ENCODE results near the gene ACVR1.

DNA sequence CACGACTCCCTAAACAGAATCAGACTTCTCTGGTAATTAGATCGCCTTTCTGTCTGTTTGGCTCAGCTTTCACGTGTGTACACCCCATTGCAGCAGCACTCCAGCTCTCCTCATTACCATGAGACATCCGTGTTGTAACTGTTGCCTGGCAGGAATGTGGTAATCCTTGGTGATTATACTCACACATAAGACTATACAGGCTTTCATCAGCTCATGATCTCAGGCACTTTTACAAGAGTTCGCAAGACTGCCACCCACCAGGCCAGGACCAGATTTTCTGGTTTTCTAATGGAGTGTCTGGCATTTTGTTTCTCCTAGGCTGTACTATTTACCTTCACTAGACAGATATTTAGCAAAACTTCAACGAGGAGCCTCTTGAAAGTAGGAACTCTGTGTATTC lies 50.2 kb downstream of the ACVR1 start:
- TF ChIP-seq POLR2A (IDR thresholded peaks at IDR 0.05; ENCODE audit: low read depth, low read length): no peak
- TF ChIP-seq, protein P1, sequence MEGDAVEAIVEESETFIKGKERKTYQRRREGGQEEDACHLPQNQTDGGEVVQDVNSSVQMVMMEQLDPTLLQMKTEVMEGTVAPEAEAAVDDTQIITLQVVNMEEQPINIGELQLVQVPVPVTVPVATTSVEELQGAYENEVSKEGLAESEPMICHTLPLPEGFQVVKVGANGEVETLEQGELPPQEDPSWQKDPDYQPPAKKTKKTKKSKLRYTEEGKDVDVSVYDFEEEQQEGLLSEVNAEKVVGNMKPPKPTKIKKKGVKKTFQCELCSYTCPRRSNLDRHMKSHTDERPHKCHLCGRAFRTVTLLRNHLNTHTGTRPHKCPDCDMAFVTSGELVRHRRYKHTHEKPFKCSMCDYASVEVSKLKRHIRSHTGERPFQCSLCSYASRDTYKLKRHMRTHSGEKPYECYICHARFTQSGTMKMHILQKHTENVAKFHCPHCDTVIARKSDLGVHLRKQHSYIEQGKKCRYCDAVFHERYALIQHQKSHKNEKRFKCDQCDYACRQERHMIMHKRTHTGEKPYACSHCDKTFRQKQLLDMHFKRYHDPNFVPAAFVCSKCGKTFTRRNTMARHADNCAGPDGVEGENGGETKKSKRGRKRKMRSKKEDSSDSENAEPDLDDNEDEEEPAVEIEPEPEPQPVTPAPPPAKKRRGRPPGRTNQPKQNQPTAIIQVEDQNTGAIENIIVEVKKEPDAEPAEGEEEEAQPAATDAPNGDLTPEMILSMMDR (IDR thresholded peaks at IDR 0.05; ENCODE audit: extremely low read depth in 1 of 2, insufficient read depth in 1 of 2, low read depth in 1 of 2, low read length in 2 of 2): no peak
- no peak for TF ChIP-seq EZH2 (IDR thresholded peaks at IDR 0.05; ENCODE audit: borderline replicate concordance, low read depth, low read length, severe bottlenecking)
- TF ChIP-seq, protein P2, sequence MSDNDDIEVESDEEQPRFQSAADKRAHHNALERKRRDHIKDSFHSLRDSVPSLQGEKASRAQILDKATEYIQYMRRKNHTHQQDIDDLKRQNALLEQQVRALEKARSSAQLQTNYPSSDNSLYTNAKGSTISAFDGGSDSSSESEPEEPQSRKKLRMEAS (IDR thresholded peaks at IDR 0.05; ENCODE audit: insufficient read depth, insufficient read length): no peak
- TF ChIP-seq POLR2AphosphoS5 (IDR thresholded peaks at IDR 0.05; ENCODE audit: insufficient read depth, low read depth, low read length): no peak
- TF ChIP-seq FOS (IDR thresholded peaks at IDR 0.05; ENCODE audit: borderline replicate concordance, insufficient read depth, low read length): no peak
- no peak for TF ChIP-seq GATA2 (IDR thresholded peaks at IDR 0.05; ENCODE audit: insufficient read depth, insufficient read length, low read depth, low read length)

Measured in endothelial cell of umbilical vein (primary cell).